Upper lobe of right lung (tissue), 1 donor: ENCODE data around the gene PIP4K2A. TPM values are rescaled to one million over a fixed set of nuclear protein-coding genes. Genes with fewer than 3 reads are reported as not detected.

Experiments
- ATAC-seq: fragments of 200-7000 bp; cut with Tn5 transposase; one replicate; pipeline ENCODE4 v1.9.1; 2020; ENCODE audit warnings: mild to moderate bottlenecking, moderate library complexity
- DNase-seq: peaks from one replicate; pipeline ENCODE4 v3.0.0-alpha.2; 2020
- H3K27ac ChIP-seq: fragments of 200-600 bp; one replicate; pipeline ENCODE4 v1.8.0; 2022
- H3K27me3 ChIP-seq: fragments of 200-600 bp; one replicate; pipeline ENCODE4 v1.8.0; 2022; ENCODE audit warnings: mild to moderate bottlenecking
- H3K36me3 ChIP-seq: fragments of 200-600 bp; one replicate; pipeline ENCODE4 v1.8.0; 2022
- H3K4me1 ChIP-seq: fragments of 200-600 bp; one replicate; pipeline ENCODE4 v1.8.0; 2022
- H3K4me3 ChIP-seq: fragments of 200-600 bp; one replicate; pipeline ENCODE4 v1.8.0; 2022; ENCODE audit warnings: mild to moderate bottlenecking
- H3K9me3 ChIP-seq: fragments of 200-600 bp; one replicate; pipeline ENCODE4 v1.8.0; 2022
- intact Hi-C: fragments of 100-400 bp; cut with DNase I; formaldehyde crosslinking; loops from one replicate; pipeline ENCODE4 v1.11.0; 2022
- total RNA-seq: library from RNA; stranded (reverse); fragmentation: NEBNext Ultra II Directional; extraction: Animal tissue kit (Norgen Biotek cat#: 25700); gene quantifications from one replicate; pipeline ENCODE4 v1.2.1, GENCODE V29; 2021
- TF ChIP-seq, protein P1 (sequence below): fragments of 200-600 bp; IDR thresholded peaks from one replicate; pipeline ENCODE4 v1.8.0; 2022; ENCODE audit warnings: antibody characterized with exemption
- donor health status: DM: no; HTN: yes; CAD: no; lungs with severe emphysema.

PIP4K2A gene
- total RNA-seq, 1 donor from 2014 or later, result 61.2 TPM

GRCh38 chr10:22670788-22671187 is 43.6 kb downstream of the PIP4K2A start:
- intact Hi-C loops, result no loop called here
- Histone ChIP-seq H3K9me3 (no peaks in the 10 kb centered on the region), H3K4me3 (no peak overlapping the region), H3K4me1 (peaks cover 38% of the 10 kb centered on the region), H3K36me3 (no peaks in the 10 kb centered on the region), H3K27ac (no peak overlapping the region), H3K27me3 (no peaks in the 10 kb centered on the region)
- no peak for ATAC-seq
- DNase-seq, result no peak
- TF ChIP-seq, protein P1, sequence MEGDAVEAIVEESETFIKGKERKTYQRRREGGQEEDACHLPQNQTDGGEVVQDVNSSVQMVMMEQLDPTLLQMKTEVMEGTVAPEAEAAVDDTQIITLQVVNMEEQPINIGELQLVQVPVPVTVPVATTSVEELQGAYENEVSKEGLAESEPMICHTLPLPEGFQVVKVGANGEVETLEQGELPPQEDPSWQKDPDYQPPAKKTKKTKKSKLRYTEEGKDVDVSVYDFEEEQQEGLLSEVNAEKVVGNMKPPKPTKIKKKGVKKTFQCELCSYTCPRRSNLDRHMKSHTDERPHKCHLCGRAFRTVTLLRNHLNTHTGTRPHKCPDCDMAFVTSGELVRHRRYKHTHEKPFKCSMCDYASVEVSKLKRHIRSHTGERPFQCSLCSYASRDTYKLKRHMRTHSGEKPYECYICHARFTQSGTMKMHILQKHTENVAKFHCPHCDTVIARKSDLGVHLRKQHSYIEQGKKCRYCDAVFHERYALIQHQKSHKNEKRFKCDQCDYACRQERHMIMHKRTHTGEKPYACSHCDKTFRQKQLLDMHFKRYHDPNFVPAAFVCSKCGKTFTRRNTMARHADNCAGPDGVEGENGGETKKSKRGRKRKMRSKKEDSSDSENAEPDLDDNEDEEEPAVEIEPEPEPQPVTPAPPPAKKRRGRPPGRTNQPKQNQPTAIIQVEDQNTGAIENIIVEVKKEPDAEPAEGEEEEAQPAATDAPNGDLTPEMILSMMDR, result no peak

GRCh38 chr10:22669163-22669711 is 45.1 kb downstream of the PIP4K2A start:
- no peaks in the 10 kb centered on the region for H3K36me3 ChIP-seq
- no peak for ATAC-seq
- no peak overlapping the region for H3K27ac ChIP-seq
- no peak overlapping the region for H3K4me3 ChIP-seq
- no peak for DNase-seq
- H3K27me3 ChIP-seq, result no peaks in the 10 kb centered on the region
- H3K4me1 ChIP-seq, result peaks cover 34% of the 10 kb centered on the region
- TF ChIP-seq, protein P1, result no peak
- intact Hi-C loops, result no loop called here
- H3K9me3 ChIP-seq, result no peaks in the 10 kb centered on the region

GRCh38 chr10:22667093-22667480 is 47.3 kb downstream of the PIP4K2A start:
- H3K27me3 ChIP-seq, result no peaks in the 10 kb centered on the region
- H3K4me1 ChIP-seq, result peaks cover 26% of the 10 kb centered on the region
- no peaks in the 10 kb centered on the region for H3K36me3 ChIP-seq
- no peak for DNase-seq
- H3K27ac ChIP-seq, result no peak overlapping the region
- no peaks in the 10 kb centered on the region for H3K9me3 ChIP-seq
- no peak for ATAC-seq
- H3K4me3 ChIP-seq, result no peak overlapping the region
- TF ChIP-seq, protein P1, result no peak
- intact Hi-C loops, result no loop called here

DNA sequence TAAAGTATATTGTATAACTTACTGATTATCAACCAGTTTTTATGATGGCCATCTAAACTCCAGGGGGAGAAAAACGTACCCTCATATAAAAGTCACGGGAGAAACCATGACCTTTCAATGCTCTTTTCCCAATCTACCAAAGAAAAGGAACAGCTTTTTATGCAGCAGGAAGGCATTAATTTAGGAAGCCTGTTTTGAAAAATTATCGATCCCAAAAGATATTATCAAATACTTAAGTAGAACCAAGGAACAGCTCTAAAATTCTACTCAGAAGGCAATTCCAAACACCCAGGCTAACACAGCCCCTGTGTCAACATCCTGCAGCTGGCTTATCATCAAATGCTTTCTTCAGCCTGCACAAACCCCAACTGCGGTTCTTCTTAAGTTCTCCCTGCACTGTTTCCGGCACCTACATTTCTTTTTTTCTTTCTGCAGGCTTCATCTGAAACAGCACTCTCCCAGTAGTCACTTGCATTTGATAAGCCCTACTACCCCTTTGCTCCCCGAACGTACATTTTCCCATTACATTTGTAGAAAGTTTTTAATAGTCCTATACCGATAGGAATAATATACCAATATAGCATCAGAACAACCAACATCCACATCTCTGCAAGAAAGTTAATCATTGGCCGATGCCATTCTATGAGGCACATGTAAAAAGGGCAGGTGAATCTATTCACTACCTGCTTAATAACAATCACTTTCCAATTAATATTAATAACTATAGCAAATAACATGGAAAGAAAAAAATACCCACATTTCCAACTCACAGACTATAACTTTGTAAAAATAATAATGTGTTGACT is 47.9 kb downstream of the PIP4K2A start:
- no peak for DNase-seq
- Histone ChIP-seq H3K27ac (peak overlapping the region; percentile 21), H3K4me1 (peaks cover 26% of the 10 kb centered on the region), H3K36me3 (no peaks in the 10 kb centered on the region), H3K9me3 (no peaks in the 10 kb centered on the region), H3K4me3 (no peak overlapping the region), H3K27me3 (no peaks in the 10 kb centered on the region)
- TF ChIP-seq, protein P1, result no peak
- intact Hi-C loops, result no loop called here
- peak; percentile 56 for ATAC-seq

- Histone ChIP-seq H3K9me3 (no peaks in the 10 kb centered on the region), H3K27ac (no peak overlapping the region), H3K4me1 (peaks cover 24% of the 10 kb centered on the region), H3K36me3 (no peaks in the 10 kb centered on the region), H3K27me3 (no peaks in the 10 kb centered on the region), H3K4me3 (no peak overlapping the region)
- no peak for ATAC-seq
- no peak for DNase-seq
- TF ChIP-seq, protein P1, result no peak
- intact Hi-C loops, result no loop called here
Observed at GRCh38 chr10:22665329-22665728, 49.0 kb downstream of the PIP4K2A start.
